Activated CD4-positive, alpha-beta T cell treated with anti-CD3 and anti-CD28 coated beads for 1 hour (primary cell): Measurements from ENCODE around the gene CAMK2G.
"Not testable (repeated sequence)": the region's sequence is repeated elsewhere in the genome, so short reads cannot be mapped to it uniquely, and the experiment has no call there.

Experiments used
- DNase-seq: peaks from one replicate; pipeline ENCODE4 v3.0.0-alpha.2; 2020

The CAMK2G gene

DNA sequence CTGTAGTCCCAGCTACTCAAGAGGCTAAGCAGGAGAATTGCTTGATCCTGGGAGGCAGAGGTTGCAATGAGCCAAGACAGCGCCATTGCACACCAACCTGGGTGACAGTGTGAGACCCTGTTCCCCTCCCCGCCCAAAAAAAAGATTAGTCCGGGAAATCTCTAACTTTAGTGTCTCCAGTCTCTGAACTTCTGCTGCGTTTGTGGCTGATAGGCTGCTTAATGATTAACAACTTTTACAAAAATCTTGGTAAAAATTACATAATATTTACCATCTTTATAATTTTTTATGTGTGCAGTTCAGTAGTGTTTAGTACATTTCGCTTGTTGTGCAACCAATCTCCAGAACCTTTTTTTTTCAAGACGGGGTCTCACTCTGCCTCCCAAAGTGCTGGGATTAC is 26.9 kb upstream of the CAMK2G start:
- DNase-seq, result no peak

DNA sequence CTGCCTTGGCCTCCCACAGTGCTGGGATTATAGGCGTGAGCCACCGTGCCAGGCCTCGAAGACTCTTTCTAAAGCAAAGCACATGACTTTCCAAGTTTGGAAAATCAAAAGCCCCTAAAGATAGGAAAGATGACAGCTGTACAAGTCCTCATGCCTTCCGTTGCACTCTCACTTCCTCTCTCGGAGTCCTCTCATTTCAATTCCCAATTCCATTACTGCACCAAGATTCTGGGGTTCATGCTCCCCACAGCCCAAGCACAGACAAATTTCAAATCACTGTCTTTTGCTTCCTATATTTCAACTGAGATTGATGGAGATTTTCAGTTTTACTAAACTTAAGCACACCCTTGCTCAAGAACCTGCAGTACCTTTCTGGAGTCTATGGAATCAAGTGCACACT is 25.7 kb upstream of the CAMK2G start:
- DNase-seq, result no peak

DNA sequence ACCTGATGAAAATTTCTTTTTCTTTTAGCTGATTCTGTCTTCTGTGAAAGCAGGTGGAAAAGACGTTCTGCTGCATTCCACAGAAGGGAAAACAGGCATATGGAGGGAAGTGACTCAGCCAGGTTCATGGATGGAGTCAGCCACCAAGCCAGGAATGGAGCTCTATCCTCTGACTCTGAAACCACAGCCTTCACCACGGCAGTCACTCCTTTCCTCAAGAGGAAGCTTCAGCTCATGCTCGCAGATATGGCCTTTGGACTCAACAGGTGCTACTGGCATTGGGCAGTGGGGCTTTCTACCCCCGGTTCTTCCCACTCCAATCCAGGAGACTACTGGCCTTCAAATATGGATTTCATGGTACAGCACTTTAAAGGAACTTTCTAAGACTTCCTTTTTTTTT is 25.1 kb upstream of the CAMK2G start:
- no peak for DNase-seq

DNA sequence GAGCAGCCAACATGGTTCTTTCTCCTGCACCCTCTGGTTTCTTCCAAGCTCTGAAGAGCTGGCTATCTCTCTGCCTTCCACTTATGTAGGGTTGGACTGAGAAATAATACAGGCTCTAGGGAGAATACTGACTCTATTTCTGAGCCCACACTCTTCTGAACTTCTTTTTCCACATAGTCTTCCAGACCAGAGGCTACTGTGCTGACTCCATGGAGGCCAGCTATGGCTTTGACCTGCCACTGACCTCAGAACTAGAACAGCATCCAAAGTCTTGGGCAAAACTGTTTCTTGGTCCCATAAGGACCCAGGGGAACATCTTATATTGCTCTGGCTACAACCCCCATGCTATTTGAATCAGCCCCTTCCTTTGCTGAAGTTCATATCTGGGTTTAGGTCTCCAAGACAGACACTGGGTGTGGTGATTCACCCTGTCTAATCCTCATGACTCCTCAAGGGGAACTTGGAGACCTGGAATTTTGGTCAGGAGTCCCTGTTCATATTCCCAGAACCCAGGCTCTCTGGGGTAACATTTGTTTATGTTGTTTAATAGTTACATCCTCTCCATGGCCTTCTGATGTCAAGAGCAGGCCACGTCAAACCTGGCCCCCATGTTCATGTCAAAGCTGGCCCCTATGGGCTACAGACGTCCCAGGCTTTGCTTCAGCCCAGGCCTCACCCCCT is 24.5 kb upstream of the CAMK2G start:
- no peak for DNase-seq

DNA sequence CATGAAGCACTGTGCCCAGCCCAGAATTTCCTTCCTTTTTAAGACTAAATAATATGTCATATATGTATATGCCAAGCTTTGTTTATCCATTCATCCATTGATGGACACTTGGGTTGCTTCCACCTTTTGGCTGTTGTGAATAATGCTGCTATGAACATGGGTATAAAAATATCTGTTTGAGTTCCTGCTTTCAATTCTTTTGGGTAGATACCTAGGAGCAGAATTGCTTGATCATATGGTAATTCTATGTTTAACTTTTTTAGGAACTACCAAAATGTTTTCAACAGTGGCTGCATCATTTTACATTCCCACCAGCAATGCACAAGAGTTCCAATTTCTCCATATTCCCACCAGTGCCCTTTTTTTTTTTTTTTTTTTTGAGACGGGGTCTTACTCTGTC is 23.3 kb upstream of the CAMK2G start:
- DNase-seq, result no peak

DNA sequence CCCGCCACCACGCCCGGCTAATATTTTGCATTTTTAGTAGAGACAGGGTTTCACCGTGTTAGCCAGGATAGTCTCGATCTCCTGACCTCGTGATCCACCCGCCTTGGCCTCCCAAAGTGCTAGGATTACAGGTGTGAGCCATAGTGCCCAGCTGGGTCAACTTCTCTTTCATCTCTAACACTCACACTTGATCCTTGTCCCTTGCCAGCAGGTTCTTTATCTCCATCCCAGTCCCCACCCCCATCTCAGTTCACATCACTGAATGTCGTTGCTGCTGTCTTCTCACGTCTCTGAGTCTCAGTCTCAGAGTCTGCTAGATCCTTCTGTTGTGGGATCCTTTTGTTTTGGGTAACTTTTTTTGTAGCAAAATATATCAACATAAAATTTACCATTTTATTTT is 21.0 kb upstream of the CAMK2G start:
- not testable (repeated sequence) for DNase-seq

DNA sequence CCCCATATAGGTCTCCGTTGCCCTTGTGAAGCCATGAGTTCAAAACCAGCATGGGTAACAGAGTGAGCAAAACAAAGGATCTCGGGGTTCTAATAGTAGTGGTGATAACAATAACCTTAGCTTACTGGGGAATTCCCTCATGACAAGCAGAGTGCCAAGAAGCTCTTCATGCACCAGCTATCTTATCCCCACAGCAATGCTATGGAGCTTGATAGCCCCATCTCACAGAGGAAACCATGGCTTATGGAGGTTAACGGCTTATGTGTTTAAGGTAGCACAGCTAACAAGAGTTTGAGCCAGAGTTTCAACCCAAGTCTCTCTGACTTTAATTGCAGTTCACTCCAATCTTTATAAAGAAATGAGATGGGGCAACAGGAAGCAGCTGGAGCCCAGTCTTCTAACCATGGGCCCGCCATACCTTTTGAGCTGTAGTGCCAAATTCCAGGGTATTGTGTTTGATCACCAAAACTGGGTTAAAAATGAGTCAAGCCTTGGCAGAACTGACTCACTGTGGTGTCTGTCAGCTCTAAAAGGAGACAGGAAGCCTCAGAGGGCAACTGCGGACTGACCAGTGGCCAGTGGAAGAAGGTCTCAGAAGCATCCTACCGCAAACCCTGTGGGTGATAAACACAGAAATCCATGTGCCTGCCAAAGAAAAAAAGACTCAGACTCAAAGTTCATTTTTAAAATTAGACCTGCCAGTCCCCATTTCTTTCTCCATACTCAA is 20.1 kb upstream of the CAMK2G start:
- DNase-seq, result no peak

DNA sequence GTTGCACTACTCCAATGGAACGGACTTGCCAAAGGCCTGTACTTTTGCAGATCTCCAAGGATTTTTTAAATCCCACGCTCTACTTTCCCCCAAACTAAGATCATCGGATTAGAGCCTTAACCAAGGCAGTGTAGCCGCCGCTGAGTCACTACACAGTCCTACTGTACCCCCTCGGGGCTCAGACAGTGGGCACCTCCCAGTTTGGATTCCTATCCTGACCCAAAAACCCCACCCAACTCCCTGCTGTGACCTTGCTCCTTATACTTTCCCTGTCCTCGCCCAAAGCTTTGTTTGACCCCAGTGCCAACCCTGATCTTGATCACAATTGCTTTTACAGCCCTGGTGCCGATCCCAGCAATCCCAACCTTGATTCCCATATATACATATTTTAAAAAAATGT is 19.1 kb upstream of the CAMK2G start:
- no peak for DNase-seq

DNA sequence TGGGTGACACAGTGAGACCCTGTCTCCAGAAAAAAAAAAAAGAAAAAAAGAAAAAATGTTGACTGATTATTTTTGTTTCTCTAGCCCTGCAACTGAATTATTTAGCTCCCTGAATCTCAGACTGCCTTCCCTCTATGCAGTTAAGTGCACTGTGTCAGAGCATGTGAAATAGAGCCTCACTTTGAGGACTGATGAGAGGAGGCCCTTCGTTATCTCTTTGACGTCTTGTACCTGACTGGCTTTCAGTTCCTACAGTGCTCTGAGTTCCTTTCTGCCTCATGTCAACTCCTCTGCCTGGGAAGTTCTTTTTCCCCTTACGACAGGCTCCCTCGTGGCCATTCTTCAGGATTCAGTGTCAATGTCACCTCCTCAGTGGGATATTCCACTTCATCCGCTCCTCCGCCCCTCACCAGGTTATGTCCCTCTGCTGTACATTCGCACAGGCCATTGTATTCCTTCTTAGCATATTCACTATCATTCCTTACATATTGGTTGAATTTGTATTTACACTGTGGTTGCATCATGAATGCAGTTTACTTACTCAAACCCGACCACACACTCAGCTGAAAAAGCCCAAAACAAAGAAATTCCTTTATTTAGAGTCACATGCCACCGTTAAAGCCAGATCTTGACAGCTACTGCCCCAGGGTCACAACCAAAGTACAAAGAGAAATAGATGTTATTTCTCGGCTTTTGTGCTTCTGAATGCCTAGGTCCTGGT is 18.1 kb upstream of the CAMK2G start:
- no peak for DNase-seq

DNA sequence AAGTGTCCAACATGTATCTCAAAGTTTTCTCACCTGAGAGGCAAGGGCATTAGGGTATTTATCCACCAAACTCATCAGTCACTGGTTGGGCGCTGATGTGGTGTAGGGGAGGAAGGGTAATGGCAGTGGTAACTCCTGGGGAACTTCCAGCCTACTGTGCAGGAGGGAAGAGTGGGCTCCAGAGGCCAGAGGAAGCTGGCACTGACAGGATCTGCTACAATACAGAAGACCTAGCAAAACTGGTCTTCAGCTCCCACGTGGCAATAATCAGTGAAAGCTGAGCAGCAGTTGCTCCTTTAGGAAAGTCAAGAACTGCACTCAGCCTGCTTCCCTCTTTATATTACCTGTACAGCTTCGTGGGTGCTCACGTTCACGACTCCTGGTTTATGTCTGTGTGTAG is 17.2 kb upstream of the CAMK2G start:
- no peak for DNase-seq

DNA sequence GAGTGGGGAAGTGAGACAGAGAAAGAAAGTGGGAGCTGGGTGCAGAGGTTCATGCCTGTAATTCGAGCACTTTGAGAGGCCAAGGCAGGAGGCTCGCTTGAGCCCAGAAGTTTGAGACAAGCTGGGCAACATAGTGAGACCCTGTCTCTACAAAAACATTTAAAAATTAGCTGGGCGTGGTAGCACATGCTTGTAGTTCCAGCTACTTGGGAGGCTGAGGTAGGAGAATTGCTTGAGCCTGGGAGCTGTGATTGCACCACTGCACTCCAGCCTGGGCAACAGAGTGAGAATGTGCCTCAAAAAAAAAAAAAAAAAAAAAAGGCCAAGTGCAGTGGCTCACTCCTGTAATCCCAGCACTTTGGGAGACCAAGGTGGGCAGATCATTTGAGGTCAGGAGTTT is 16.5 kb upstream of the CAMK2G start:
- not testable (repeated sequence) for DNase-seq

DNA sequence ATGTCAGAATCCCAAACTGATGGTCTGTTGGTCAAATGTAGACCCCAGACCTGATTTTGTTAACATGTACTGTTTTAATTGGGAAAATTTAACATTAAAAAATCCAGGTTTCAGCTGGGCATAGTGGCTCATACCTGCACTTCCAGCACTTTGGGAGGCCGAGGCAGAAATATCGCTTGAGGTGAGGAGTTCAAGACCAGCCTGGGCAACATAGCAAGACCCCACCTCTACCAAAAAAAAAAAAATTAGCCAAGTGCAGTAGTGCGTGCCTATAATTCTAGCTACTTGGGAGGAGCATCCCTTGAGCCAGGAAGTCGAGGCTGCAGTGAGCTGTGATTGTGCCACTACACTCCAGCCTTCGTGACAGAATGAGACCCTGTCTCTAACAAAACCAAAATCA is 15.9 kb upstream of the CAMK2G start:
- no peak for DNase-seq

DNA sequence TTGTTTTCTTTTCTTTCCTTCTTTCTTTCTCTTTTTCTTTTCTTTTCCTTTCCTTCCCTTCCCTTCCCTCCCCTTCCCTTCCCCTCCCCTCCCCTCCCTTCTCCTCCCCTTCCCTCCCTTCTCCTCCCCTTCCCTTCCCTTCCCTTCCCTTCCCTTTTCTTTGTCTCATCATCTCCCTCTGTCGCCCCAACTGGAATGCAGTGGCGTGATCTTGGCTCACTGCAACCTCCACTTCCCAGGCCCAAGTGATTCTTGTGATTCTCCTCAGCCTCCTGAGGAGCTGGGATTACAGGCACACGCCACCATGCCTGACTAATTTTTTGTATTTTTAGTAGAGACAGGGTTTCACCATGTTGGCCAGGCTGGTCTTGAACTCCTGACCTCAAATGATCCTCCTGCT is 15.1 kb upstream of the CAMK2G start:
- DNase-seq, result not testable (repeated sequence)

DNA sequence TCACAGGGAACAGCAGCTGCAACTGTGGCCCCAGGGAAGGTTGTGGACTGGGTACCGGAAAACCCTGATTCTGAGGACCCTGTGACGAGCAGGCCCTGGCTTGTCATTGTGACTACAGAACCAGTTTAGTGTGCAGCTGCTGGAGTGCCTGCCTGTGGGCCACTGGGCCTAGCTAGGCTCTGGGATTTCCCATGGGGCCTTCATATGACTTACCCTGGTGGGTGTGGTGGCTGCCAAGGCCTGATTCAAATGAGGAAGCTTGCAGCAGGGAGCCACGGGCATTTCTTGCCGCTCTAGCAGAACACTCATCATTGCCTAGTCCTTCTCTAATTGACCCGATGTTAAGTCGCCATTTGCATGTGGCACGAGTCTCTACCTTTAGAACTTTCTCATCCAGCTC is 14.7 kb upstream of the CAMK2G start:
- DNase-seq, result no peak

DNA sequence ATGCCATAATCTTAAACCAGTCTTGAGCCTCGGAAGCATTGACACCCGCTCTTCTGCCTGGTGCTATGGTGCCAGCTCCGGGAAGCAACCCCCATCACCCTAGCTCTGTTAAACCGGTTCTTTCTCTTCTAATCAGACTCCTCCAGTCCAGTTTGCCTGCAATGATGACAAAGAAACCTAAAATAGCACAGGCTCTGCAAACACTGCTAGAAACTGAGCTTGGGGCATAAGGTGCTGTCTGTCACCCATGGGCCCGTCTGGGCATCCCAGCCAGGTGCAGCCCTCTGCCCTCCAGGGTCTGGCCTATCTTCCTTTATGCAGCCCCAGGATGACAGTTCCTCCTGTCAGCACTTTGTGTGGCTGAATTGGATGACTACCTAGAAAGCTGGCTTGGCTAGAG is 14.2 kb upstream of the CAMK2G start:
- DNase-seq, result no peak

DNA sequence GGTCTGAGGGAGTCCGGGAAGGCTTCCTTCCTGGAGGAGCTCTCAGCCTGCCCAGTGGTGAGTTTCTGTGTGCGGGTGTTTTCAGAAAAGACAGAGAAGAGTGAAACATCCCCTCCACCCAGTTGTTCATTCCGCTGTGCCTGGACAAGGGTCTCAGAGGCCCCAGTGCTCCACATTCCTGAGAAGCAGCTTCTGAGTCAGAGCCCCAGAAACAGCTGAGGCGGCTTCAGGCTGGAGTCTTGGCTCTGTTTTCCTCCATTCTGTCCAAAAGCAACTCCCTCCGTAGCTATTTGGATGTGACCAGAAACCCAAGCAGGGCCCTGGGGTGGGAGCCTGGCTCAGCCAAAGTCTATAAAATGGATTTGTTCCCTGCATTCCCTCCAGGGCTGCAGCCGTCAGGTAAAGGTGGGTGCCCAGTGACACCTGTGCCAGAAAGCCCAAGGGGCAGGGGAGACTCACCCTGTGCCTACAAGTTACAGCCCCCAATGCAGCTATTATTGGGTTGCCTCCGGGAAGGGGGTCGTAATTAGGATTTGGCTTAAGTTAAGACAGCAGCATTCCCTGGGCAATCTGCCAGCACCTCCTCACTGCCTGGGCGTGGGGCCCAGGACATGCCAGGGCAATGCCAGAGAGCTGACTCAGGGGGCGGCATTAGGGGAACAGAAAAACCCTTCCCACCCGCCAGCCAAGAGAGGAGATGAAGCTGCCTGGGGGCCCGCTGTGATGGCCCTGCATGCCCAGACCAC is 13.1 kb upstream of the CAMK2G start:
- DNase-seq, result no peak

DNA sequence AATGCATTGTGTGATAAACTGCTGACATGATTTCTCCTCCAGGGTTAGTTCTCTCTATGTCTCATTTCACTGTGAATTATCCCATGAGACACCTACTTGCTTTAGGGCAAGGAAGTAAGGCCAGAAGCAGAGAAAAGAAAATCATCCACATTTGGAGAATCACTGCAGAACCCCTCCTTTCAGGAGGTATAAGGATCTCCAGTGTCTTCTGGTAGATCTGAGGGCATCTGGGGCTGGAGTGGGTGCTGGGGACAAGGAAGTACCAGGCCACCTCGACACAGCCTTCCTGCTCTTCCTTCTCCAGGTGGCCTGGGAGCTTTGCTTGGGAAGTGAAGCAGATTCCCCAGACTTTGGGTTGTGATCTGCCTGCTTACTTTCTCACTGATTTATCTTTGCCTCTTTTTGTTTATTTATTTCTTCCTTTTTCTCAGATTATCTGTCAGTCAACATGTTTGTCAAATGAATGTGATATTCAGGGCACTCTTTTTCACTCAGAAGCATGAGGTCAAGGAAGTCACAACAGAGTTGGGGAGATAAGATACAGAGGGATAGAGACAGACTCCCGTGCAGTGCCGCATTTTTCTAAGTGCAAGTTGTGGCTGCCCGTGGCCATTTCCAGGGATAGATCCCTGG is 12.4 kb upstream of the CAMK2G start:
- no peak for DNase-seq

DNA sequence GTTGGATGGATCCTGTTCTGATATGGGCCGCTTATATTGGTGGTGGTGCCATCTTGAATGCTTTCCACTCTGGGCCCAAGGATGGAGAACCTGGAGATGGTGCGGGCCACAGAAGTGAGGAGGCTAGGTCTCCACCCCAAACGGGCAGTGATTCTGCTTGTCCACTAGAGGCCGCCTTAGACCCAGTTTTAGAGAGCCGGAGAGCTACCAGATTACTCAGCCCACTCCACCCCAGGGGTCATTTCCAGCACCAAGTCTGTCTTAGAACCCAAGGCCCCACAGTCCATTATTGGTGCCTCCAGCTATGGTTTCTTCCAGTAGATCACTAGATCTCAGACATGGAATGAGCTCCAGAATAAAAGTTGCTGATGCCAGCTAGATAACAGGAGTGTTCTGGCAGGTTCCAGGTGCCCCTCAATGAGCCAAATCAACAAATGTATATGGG is 11.8 kb upstream of the CAMK2G start:
- DNase-seq, result peak; percentile 49

DNA sequence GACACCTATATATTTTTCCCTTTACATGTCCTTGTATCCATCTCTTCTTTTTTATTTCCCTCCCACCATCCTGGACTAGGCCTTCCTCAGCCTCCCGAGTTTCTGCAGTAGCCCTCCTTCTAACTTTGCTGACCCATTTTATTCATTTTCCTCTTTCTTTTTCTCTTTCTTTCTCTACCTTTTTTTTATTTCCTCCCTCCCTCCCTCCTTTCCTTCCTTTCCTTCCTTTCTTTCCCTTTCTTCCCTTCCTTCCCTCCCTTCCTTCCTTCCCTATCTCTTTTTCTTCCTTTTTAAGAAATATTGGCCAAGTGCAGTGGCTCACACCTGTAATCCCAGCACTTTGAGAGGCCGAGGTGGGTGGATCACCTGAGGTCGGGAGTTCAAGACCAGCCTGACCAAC is 9.7 kb upstream of the CAMK2G start:
- no peak for DNase-seq

DNA sequence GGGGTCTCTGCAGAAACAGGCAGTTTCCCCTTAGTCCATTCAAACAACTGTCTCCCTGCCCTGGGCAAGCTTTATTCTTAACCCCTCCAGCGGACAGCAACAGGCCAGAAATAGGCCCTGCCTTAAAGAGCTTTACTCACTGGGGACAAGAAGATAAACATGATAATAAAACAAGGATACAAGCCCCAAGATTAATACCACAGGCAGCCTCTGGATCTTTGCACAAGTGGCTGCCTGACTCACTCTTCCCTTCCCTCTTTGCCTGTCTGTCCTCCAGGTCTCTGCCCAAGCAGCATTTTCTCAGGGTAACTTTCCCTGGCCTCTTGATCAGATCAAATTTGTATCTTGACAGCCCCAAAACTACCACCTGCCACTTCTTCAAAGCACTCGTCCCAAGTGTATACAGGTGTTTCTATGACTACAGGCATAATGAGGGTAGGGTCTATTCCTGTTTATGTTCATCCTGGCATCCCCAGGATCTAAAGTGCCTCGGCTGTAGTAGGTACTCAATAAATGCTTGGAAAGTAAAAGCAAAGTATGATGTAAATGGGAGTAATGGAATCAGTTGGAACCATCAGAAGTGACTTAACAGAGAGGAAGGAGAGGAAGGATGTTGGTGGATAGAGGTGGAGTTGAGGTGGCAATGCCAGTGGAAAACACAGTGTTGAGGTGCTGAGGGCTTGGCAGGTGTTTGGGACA is 7.0 kb upstream of the CAMK2G start:
- no peak for DNase-seq

DNA sequence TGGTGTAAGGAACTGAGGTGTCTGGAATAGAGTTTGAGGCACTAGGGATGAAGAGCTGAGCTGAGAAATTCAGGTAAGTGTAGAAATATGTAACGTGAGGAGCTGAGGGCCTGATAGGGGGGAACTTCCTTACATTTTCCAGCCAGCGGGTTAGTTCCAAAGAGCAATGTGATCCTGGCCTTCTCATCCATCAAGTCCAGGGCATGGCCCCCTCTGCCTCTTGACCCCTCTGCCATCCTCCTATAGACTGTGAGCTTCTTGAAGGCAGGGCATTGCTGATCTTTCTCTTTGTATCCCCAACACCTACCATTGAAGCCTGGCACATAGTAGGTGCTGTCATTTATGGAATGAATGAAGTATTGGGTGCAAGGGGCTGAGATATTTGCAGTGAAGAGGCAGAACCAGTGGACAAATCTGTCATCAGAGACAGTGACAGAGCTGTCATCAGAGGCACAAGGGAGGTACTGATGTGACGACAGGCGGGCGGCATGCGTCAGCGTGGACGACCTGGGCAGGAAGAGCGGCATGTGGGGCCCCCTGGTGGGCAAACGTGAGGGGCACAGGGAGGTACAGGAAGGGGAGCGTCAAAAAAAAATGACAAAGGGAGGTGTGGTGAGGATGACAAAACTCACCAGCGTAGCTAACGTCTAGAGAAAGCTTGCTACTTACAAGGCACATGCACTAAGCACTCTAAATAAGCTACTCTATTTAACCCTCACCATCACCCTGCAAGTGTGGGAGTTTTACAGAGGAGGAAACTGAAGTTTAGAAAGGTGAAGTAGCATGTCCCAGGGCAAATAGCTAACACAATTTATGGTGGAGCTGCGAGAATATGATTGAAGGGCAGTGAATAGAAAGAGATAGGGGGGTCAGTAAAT is 5.2 kb upstream of the CAMK2G start:
- peak; percentile 90 for DNase-seq
